Measurements from ENCODE around the gene ANKRD26.
"Not testable (repeated sequence)": the region's sequence is repeated elsewhere in the genome, so short reads cannot be mapped to it uniquely, and the experiment has no call there.

The ANKRD26 gene

DNA sequence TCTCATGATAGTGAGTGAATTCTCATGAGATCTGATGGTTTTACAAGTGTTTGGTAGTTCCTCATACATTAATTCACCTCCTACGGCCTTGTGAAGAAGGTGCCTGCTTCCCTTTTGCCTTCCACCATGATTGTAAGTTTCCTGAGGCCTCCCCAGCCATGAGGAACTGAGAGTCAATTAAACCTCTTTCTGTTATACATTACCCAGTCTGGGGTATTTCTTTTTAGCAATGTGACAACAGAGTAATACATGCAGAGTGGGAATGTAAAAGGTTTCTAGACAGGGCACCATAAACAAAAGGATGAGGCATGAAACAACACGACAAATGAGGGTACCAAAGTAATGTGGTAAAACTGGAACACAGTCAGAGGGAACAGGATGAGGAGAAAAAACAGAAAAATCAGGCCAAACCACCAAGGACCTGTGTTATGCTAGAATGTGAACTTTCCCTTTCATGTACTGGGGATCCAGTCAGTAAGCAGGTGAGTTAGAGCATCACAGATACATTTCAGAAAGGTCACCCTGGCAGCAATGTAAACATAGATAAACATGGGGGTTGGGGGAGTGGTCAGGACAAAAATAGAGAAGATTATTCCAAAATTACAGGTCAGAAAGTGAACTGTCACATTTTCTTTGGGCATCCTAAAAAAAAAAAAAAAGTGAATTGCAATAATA, 31.9 kb downstream of the ANKRD26 start:
- Histone ChIP-seq H2AFZ (ENCODE audit: low read length) (no peak overlapping the region), H2AK5ac (ENCODE audit: low read depth, low read length) (no peak overlapping the region), H3K23ac (ENCODE audit: low read depth, low read length, poor library complexity) (no peak overlapping the region), H2BK5ac (ENCODE audit: low read length) (no peak overlapping the region), H3K4me2 (ENCODE audit: insufficient read depth, low read length, poor library complexity, severe bottlenecking) (no peak overlapping the region), H4K91ac (ENCODE audit: low read depth, low read length, poor library complexity) (no peak overlapping the region), H3K27ac (replicated peaks; ENCODE audit: low read length) (no peak overlapping the region), H2BK15ac (ENCODE audit: low read length) (no peak overlapping the region), H3K4me3 (ENCODE audit: low read length in 2 of 2) (no peak overlapping the region), H3K36me3 (replicated peaks in 1 of 2; ENCODE audit: control insufficient read depth in 2 of 2, insufficient read depth in 2 of 2, low read length in 2 of 2) (peaks cover 15 to 82% of the 10 kb centered on the region in 2 donors), H3K18ac (ENCODE audit: low read length) (no peak overlapping the region), H3K4ac (ENCODE audit: low read length) (no peak overlapping the region), H4K8ac (ENCODE audit: low read depth, low read length) (no peak overlapping the region), H3K14ac (ENCODE audit: low read length) (no peak overlapping the region), H3K79me1 (ENCODE audit: low read depth, low read length) (peaks cover 7% of the 10 kb centered on the region), H3K9ac (ENCODE audit: low read depth, low read length, poor library complexity) (no peak overlapping the region), H2BK120ac (ENCODE audit: low read depth, low read length) (no peak overlapping the region), H3K27me3 (ENCODE audit: control insufficient read depth in 3 of 3, insufficient read depth in 3 of 3, low read depth in 1 of 3, low read length in 3 of 3) (no peaks in the 10 kb centered on the region), H2BK12ac (ENCODE audit: low read length) (no peak overlapping the region), H3K9me3 (replicated peaks in 1 of 2; ENCODE audit: control insufficient read depth in 2 of 2, insufficient read depth in 1 of 2, low read depth in 1 of 2, low read length in 2 of 2) (no peaks in the 10 kb centered on the region), H3K4me1 (ENCODE audit: control insufficient read depth in 2 of 2, insufficient read depth in 1 of 2, low read depth in 1 of 2, low read length in 2 of 2) (no peaks in the 10 kb centered on the region)
- WGBS, 2 donors (ENCODE audit: extremely low coverage in 2 of 2, insufficient read length in 2 of 2, insufficient replicate concordance in 1 of 2) = no CpG with 5 or more reads among the region's 2 CpGs
- no peak for DNase-seq (ENCODE audit: low spot score)

DNA sequence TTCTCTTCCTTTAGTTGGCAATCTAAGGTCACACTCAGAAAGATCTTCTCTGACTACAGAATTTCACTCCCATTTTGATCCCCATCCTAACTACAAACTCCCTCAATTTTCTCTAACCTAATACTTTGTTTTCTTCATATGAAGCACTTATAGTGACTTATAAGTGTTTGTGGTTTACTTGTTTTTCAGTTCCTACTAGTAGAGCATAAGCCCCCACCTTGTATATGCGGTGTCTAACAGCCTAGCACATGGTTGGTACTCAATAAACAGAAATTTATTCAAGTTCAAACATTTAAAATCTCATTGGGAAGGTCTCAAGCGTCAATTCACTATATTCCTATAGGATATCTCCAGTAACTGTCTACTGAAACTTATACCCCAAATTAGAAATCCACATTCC, 35.2 kb downstream of the ANKRD26 start:
- no peak overlapping the region for H3K4ac ChIP-seq (ENCODE audit: low read length)
- H3K4me2 ChIP-seq (ENCODE audit: insufficient read depth, low read length, poor library complexity, severe bottlenecking) = no peak overlapping the region
- H2BK120ac ChIP-seq (ENCODE audit: low read depth, low read length) = no peak overlapping the region
- H3K9ac ChIP-seq (ENCODE audit: low read depth, low read length, poor library complexity) = no peak overlapping the region
- H3K4me3 ChIP-seq (ENCODE audit: low read length in 2 of 2) = no peak overlapping the region
- no CpG with 5 or more reads among the region's 2 CpGs for WGBS, 2 donors (ENCODE audit: extremely low coverage in 2 of 2, insufficient read length in 2 of 2, insufficient replicate concordance in 1 of 2)
- no peak overlapping the region for H3K23ac ChIP-seq (ENCODE audit: low read depth, low read length, poor library complexity)
- H3K79me1 ChIP-seq (ENCODE audit: low read depth, low read length) = peaks cover 2% of the 10 kb centered on the region
- no peak overlapping the region for H2BK15ac ChIP-seq (ENCODE audit: low read length)
- no peaks in the 10 kb centered on the region for H3K4me1 ChIP-seq (ENCODE audit: control insufficient read depth in 2 of 2, insufficient read depth in 1 of 2, low read depth in 1 of 2, low read length in 2 of 2)
- H3K36me3 ChIP-seq (replicated peaks in 1 of 2; ENCODE audit: control insufficient read depth in 2 of 2, insufficient read depth in 2 of 2, low read length in 2 of 2) = peaks cover 8 to 89% of the 10 kb centered on the region in 2 donors
- H2AFZ ChIP-seq (ENCODE audit: low read length) = no peak overlapping the region
- H3K27ac ChIP-seq (replicated peaks; ENCODE audit: low read length) = no peak overlapping the region
- no peak overlapping the region for H3K18ac ChIP-seq (ENCODE audit: low read length)
- H2BK12ac ChIP-seq (ENCODE audit: low read length) = no peak overlapping the region
- no peak overlapping the region for H2BK5ac ChIP-seq (ENCODE audit: low read length)
- H4K8ac ChIP-seq (ENCODE audit: low read depth, low read length) = no peak overlapping the region
- H2AK5ac ChIP-seq (ENCODE audit: low read depth, low read length) = no peak overlapping the region
- no peak for DNase-seq (ENCODE audit: low spot score)
- no peaks in the 10 kb centered on the region for H3K27me3 ChIP-seq (ENCODE audit: control insufficient read depth in 3 of 3, insufficient read depth in 3 of 3, low read depth in 1 of 3, low read length in 3 of 3)
- no peaks in the 10 kb centered on the region for H3K9me3 ChIP-seq (replicated peaks in 1 of 2; ENCODE audit: control insufficient read depth in 2 of 2, insufficient read depth in 1 of 2, low read depth in 1 of 2, low read length in 2 of 2)
- no peak overlapping the region for H4K91ac ChIP-seq (ENCODE audit: low read depth, low read length, poor library complexity)
- no peak overlapping the region for H3K14ac ChIP-seq (ENCODE audit: low read length)

GRCh38 chr10:27052656-27053055, 47.6 kb downstream of the ANKRD26 start:
- H3K4me1 ChIP-seq (ENCODE audit: control insufficient read depth in 2 of 2, insufficient read depth in 1 of 2, low read depth in 1 of 2, low read length in 2 of 2) = no peaks in the 10 kb centered on the region
- no peak overlapping the region for H3K23ac ChIP-seq (ENCODE audit: low read depth, low read length, poor library complexity)
- H4K91ac ChIP-seq (ENCODE audit: low read depth, low read length, poor library complexity) = no peak overlapping the region
- H3K9ac ChIP-seq (ENCODE audit: low read depth, low read length, poor library complexity) = no peak overlapping the region
- H2BK5ac ChIP-seq (ENCODE audit: low read length) = no peak overlapping the region
- H3K14ac ChIP-seq (ENCODE audit: low read length) = no peak overlapping the region
- H3K4me3 ChIP-seq (ENCODE audit: low read length in 2 of 2) = no peak overlapping the region
- H3K4ac ChIP-seq (ENCODE audit: low read length) = no peak overlapping the region
- H2BK15ac ChIP-seq (ENCODE audit: low read length) = no peak overlapping the region
- no peak overlapping the region for H2AK5ac ChIP-seq (ENCODE audit: low read depth, low read length)
- H3K9me3 ChIP-seq (replicated peaks in 1 of 2; ENCODE audit: control insufficient read depth in 2 of 2, insufficient read depth in 1 of 2, low read depth in 1 of 2, low read length in 2 of 2) = no peaks in the 10 kb centered on the region
- no peak overlapping the region for H3K18ac ChIP-seq (ENCODE audit: low read length)
- H3K27ac ChIP-seq (replicated peaks; ENCODE audit: low read length) = no peak overlapping the region
- H4K8ac ChIP-seq (ENCODE audit: low read depth, low read length) = no peak overlapping the region
- H3K27me3 ChIP-seq (ENCODE audit: control insufficient read depth in 3 of 3, insufficient read depth in 3 of 3, low read depth in 1 of 3, low read length in 3 of 3) = no peaks in the 10 kb centered on the region
- H2AFZ ChIP-seq (ENCODE audit: low read length) = no peak overlapping the region
- no peak overlapping the region for H2BK120ac ChIP-seq (ENCODE audit: low read depth, low read length)
- H2BK12ac ChIP-seq (ENCODE audit: low read length) = no peak overlapping the region
- H3K4me2 ChIP-seq (ENCODE audit: insufficient read depth, low read length, poor library complexity, severe bottlenecking) = no peak overlapping the region
- no peaks in the 10 kb centered on the region for H3K79me1 ChIP-seq (ENCODE audit: low read depth, low read length)
- H3K36me3 ChIP-seq (replicated peaks in 1 of 2; ENCODE audit: control insufficient read depth in 2 of 2, insufficient read depth in 2 of 2, low read length in 2 of 2) = peaks cover 0 to 75% of the 10 kb centered on the region in 2 donors
- DNase-seq (ENCODE audit: low spot score) = no peak

DNA sequence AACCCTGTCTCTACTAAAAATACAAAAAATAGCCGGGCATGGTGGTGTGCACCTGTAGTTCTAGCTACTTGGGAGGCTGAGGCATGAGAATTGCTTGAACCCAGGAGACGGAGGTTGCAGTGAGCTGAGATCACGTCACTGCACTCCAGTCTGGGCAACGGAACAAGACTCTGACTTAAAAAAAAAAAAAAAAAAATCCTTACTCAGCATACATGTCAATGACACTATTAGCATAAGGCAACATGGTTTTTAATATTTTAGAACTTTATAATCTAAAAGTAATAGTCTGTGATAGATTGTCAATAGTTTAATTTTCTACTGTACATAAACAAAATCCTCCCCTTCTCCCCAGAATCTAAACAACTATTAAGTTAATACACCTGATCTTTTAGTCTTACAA, 55.0 kb downstream of the ANKRD26 start:
- not testable (repeated sequence) for H3K14ac ChIP-seq (ENCODE audit: low read length); H3K27me3 ChIP-seq (ENCODE audit: control insufficient read depth in 3 of 3, insufficient read depth in 3 of 3, low read depth in 1 of 3, low read length in 3 of 3); H3K27ac ChIP-seq (replicated peaks; ENCODE audit: low read length); H2BK12ac ChIP-seq (ENCODE audit: low read length); H2AFZ ChIP-seq (ENCODE audit: low read length); H4K8ac ChIP-seq (ENCODE audit: low read depth, low read length); DNase-seq (ENCODE audit: low spot score); H2BK5ac ChIP-seq (ENCODE audit: low read length); H3K79me1 ChIP-seq (ENCODE audit: low read depth, low read length); H3K23ac ChIP-seq (ENCODE audit: low read depth, low read length, poor library complexity); H2AK5ac ChIP-seq (ENCODE audit: low read depth, low read length); H3K9ac ChIP-seq (ENCODE audit: low read depth, low read length, poor library complexity); H3K9me3 ChIP-seq (replicated peaks in 1 of 2; ENCODE audit: control insufficient read depth in 2 of 2, insufficient read depth in 1 of 2, low read depth in 1 of 2, low read length in 2 of 2); H3K4me1 ChIP-seq (ENCODE audit: control insufficient read depth in 2 of 2, insufficient read depth in 1 of 2, low read depth in 1 of 2, low read length in 2 of 2); H2BK15ac ChIP-seq (ENCODE audit: low read length); H2BK120ac ChIP-seq (ENCODE audit: low read depth, low read length); H3K18ac ChIP-seq (ENCODE audit: low read length); H3K4me2 ChIP-seq (ENCODE audit: insufficient read depth, low read length, poor library complexity, severe bottlenecking); H4K91ac ChIP-seq (ENCODE audit: low read depth, low read length, poor library complexity); H3K4ac ChIP-seq (ENCODE audit: low read length); H3K4me3 ChIP-seq (ENCODE audit: low read length in 2 of 2)
- no CpG with 5 or more reads among the region's 4 CpGs for WGBS, 2 donors (ENCODE audit: extremely low coverage in 2 of 2, insufficient read length in 2 of 2, insufficient replicate concordance in 1 of 2)
- peaks cover 3 to 76% of the 10 kb centered on the region in 2 donors for H3K36me3 ChIP-seq (replicated peaks in 1 of 2; ENCODE audit: control insufficient read depth in 2 of 2, insufficient read depth in 2 of 2, low read length in 2 of 2)
